ENCODE results near the gene RPH3AL.
A peak's percentile ranks its signal among the peaks of the same experiment; 100 is the strongest.
"Not testable (repeated sequence)": the region's sequence is repeated elsewhere in the genome, so short reads cannot be mapped to it uniquely, and the experiment has no call there.

Gene RPH3AL

DNA sequence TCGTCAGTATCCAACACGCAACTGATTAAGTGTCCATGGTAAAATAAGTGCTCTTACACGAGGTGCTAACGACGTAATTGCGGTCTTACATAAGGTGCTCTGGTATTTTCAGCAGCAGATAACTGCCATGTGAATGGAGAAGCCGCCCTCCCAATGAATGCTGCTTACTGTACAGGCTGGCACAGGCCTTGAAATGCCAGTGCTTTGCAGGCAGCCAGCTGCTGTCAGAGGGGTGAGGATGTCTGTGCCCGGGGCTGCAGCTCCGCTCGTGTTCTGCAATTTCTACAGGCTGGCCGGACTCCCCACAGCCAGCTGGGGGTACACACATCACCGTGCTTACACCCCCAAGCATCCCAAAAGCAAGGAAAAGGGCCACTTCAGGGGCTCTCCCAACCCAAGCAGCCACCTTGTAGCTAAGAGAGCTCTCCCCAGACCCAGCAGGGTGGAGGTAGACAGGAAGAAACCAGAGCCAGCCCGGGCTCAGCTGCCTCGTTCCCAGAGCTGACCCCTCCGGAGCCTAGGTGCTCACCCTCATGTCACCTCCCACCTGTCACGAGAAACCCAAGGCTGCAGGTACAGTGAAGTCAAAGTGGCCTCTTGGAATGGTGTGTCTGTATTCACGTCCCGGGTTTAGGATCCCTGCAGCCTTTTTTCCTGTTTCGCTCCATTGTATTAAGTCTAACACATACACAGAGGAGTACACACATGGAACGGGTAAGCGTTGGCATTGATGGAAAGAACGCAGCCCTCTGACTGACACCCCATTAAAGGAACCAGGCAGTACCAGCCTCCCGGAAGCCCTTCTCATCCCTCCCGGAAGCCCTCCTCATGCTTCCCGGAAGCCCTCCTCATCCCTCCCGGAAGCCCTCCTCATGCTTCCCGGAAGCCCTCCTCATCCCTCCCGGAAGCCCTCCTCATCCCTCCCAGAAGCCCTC lies 27.2 kb upstream of the RPH3AL start:
- DNase-seq (ENCODE audit: low read depth): no peak

DNA sequence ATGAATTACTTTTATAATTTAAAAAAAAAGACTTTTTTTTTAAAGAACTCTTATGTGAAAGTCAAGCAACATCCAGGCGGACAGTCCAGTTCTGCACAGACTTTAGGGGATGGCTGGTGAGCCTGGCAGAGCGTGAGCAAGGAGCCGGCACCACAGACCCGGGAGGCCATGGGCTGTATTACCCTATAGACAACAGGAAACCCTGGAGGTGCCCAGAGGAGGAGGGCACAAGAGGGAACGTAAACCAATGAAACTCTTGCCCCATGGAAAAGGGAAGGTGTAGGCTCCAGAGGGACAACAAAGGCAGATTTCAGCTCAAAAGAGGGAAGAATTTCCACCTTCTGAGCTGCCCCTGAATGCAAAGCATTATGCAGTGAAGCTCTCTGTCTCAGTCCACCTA lies 25.5 kb upstream of the RPH3AL start:
- no peak for DNase-seq (ENCODE audit: low read depth)

DNA sequence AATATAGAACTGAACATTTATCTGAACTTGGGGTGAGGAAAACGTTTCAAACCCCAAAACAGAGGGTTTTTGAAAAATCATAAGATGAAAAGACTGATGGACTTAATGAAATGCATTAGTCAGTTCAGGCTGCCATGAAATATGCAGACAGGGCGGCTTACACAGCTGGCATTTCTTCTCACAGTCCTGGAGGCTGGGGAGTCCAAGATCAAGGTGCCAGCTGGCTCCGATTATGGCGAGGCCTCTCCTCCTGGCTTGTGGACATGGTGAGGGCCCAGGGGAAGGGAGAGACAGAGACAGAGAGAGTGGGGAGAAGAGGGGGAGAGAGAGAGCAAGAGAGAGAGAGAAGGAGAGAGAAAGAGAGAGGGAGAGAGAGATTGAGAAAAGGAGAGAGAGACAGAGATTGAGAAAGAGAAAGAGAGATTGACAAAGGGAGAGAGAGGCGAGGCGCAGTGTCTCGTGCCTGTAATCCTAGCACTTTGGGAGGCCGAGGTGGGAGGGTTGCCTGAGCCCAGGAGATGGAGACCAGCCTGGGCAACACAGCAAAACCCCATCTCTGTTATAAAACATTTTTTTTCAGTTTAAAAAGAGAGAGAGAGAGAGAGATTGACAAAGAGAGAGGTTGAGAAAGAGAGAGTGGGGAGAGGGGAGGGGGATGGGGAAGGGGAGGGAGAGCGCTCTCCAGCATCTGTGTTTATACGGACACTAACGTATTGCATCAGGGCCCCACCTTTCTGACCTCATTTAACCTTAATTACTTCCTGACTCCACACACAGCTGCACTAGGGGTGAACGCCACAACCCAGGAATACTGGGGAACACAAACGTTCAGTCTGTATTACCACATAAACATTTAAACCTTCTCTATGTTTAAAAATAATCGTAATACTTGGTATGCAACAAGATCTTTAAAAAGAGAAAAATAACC lies 24.6 kb upstream of the RPH3AL start:
- DNase-seq (ENCODE audit: low read depth): peak; percentile 20

DNA sequence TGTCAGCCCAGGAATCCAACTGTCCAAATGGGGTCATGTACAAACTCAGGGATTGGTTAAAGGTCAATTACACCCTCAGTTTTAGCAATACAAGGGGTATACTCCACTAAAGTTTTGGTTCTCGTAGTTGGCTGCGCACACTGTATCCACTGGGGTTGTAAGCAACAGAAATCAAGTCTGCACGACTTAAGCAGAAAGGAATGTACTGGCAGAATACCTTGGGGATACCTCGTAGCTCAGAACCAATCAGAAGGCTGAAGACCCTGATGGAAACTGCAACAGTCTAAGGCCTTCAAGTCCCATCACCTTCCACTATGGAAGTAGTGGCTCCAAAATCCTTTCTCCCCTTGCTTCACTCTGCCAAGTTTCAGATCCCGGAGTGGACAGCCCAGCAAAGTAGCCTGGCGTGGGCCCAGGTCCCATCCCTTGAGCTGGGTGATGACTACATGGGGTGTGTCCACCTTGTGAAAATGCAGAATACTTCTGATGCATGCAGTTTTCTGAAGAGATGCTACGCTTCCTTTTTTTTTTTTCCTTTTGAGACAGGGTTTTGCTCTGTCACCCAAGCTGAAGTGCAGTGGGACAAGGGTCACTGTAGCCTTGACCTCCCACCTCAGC lies 21.1 kb upstream of the RPH3AL start:
- DNase-seq (ENCODE audit: low read depth): no peak

DNA sequence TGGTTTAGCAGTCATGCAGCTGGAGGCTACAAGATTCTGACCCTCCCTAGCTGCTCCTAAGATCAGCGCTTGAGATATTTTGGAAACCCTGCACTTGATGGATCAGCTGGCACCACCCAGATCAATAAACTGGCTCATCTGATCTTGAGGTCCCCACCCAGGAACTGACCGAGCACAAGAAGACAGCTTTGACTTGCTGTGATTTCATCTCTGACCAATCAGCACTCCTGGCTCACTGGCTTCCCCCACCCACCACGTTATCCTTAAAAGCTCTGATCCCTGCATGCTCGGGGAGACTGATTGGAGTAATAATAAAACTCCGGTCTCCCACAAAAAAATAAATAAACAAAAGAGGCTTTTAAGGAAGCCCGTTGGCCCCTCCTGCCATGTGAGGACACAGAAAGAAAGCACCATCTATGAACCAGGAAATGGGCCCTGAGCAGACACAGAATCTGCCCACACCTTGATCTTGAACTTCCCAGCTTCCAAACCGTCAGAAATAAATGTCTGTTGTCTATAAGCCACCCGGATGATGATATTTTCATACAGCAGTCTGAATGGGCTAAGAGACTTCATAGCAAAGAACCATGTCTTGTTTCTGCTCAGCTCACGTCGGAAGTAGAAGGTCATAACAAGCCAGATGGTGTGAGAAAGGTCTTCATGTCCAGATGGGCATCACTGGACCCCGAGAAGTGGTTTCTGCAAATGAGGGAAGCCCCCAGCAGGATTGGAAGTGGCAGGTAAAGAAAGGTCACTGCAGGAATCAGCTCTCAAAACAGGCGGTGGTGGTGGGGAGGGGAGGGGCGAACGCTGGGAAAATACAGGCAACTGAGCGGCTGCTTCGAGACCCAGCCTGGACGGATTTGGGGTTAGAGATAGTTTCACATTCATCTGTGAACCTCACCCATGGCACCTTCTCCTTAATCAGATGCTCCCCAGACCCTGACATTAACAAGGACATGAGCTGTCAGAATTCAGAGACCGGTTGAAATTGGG lies 19.8 kb upstream of the RPH3AL start:
- no peak for DNase-seq (ENCODE audit: low read depth)

DNA sequence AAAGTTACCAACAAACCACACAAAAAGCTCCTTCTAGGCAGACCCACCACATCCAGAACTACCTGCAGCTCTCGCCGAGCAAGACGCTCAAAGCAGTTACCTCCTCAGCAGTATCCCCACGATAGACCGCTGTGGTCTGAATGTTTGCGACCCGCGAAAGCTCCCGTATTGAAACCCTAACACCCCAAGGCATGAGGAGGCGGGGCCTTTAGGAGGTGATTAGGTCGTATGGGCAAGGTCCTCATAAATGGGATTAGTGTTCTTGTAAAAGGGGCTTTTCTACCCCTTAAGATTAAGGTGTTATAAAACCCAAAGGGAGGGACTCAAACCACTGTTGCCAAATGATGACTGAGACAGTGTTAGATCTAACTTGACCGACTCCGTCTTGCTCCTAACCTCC lies 19.0 kb upstream of the RPH3AL start:
- no peak for DNase-seq (ENCODE audit: low read depth)

DNA sequence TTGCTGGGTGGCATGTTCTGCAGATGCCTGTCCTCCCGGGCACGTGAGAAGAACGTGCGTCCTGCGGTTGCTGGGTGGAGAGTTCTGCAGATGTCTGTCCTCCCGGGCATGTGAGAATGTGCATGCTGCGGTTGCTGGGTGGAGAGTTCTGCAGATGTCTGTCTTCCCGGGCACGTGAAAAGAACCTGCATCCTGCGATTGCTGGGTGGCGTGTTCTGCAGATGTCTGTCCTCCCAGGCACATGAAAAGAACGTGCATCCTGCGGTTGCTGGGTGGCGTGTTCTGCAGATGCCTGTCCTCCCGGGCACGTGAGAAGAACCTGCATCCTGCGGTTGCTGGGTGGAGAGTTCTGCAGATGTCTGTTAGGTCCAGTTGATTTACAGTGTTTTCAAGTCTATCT lies 15.0 kb upstream of the RPH3AL start:
- not testable (repeated sequence) for DNase-seq (ENCODE audit: low read depth)

DNA sequence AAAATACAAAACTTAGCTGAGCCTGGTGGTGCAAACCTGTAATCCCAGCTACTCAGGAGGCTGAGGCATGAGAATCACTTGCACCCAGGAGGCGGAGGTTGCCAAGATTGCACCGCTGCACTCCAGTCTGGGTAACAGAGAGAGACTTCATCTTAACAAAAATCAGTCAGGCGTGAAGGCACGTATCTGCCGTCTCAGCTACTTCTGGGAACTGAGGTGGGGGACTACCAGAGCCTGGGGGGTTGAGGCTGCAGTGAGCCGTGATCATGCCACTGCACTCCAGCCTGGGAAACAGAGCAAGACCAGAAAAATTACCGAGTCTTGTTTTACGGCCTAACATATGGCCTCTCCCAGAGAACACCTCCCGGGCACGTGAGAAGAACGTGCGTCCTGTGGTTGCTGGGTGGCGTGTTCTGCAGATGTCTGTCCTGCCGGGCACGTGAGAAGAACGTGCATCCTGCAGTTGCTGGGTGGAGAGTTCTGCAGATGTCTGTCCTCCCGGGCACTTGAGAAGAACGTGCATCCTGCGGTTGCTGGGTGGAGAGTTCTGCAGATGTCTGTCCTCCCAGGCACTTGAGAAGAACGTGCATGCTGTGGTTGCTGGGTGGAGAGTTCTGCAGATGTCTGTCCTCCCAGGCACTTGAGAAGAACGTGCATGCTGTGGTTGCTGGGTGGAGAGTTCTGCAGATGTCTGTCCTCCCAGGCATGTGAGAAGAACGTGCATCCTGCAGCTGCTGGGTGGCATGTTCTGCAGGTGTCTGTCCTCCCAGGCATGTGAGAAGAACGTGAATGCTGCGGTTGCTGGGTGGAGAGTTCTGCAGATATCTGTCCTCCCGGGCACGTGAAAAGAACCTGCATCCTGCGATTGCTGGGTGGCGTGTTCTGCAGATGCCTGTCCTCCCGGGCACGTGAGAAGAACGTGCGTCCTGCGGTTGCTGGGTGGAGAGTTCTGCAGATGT lies 14.3 kb upstream of the RPH3AL start:
- not testable (repeated sequence) for DNase-seq (ENCODE audit: low read depth)

DNA sequence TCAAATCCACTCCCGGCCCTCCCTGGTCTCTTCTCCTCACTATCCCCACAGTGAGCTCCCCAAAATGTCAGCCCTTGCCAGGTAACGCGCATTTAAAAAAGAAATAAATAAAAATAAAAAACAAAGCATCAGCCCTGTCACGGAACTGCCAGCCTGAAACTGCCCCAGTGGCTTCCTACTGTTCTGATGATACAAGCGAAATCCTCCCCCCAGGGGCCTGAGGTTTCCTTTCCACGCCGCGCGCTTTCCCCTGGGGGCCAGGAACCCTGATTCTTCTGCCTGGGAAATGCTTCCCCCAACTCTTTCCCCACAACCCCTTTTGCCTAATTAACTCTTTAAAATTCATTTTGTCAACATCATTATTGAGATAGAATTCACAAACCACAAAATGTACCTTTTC lies 12.2 kb upstream of the RPH3AL start:
- no peak for DNase-seq (ENCODE audit: low read depth)

DNA sequence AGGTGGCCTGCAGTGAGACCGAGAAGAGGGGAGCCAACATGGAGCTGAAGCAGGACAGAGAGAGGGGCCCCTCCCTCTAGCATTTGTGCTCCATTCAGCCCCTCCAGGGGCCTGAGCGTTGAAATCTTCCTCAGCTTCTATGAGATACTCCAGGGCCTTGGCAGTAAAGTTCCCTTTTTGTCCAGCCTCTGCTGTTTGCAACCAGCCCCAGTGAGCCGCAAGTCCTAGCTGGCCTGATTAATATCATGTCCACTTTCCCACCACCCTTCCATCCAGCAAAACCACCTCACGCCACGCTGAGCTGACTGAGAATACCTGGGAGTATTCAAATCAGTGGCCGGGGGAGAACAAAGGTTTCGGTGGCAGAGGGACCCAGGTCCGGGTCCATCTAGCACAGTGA lies 11.7 kb upstream of the RPH3AL start:
- no peak for DNase-seq (ENCODE audit: low read depth)

DNA sequence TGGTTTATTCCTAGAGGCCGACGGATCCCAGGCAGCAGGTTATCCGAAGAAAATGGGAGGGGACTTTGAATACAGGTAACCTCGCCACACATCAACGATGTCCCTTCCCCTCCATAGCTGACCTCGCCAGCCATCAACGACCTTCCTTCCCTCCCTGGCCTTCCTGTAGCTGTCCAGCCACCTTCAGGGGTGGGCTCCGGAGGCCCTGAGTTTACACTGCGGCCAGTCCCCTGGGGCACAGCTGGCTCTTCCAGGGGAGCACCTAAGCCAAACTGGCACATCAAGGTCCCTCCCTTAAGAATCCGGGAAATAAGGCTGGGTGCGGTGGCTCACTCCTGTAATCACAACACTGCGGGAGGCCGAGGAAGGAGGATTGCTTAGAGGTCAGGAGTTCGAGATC lies 10.1 kb upstream of the RPH3AL start:
- DNase-seq (ENCODE audit: low read depth): no peak

DNA sequence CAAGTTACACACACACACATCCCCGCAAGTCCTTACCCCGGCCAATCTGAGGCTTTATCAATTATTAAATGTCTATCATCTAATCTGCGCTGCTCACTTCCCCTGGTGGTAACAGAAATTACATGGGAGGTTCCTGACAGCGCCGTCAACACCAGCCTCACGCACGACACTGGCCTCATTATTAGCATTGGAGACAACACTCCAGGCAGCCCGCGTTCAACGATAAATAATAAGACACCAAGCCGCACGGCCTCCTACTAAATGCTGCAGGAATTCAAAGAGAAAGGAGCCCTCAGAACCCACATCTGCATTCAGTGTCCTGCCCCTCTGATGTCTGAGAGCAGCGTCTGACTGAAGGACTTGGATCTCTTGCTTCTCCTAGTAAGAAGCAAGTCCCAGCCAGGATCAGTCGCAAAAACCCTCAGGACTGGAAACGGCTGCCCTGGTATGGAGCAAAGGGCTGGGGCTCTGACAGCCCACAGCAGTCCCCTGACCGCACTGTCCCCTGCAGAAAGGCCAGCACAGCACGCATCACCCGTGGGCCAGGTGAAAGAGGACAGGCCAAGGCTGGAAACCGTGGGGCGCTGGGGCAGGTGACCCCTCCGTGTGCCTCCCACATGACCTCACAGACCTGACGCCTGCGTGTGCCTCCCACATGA lies 7.6 kb upstream of the RPH3AL start:
- no peak for DNase-seq (ENCODE audit: low read depth)

DNA sequence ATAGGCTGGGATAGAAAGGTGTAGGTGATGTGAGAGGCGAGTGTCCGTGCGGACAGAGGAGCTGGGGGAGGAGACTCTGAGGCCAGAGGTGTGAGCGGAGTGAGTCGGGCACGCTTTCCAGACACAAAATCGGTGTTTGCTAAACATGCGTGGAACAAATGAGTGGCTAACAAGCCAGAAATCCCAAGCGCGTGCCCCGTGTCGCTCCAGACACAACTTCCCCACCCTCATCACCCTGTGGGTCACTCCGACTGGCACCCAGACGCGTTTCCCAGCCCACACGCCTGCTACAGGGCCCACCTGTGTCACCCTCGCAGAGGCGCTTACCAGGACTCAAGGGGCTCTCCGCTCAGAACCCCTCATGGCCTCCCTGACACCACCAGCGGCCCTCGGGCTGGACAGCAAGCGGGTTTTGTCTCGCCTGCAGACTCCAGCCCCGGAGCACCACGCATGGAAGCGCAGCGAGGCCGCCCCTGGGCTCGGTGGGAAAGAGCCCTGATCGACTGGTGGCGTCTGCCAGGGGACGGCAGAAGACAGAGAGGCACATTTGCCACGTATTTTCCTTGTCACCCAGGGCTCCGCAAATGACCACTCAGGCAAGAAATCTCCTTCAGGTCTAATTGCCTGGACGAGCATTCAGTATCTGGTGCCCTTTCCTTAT lies 6.0 kb upstream of the RPH3AL start:
- DNase-seq (ENCODE audit: low read depth): no peak

DNA sequence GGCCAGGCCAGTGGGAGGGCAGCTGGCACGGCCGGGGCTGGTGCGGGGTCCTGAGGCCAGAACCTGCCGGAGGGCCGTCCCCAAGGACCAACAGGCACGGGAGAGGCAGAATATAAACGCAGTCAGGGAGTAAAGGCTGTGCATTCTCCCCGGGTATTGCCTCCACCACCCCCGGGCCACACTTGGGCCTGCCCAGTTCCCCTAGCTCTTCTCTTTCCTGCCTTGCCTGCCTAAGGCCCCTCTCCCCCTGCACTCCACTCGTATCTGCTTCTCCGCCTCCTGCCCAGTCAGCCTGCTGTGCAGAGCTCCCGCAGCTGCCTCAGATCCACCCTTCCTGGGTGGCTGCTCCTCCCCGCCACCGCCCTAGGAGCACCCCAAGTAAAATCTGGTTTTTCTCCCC lies 5.0 kb upstream of the RPH3AL start:
- no peak for DNase-seq (ENCODE audit: low read depth)

DNA sequence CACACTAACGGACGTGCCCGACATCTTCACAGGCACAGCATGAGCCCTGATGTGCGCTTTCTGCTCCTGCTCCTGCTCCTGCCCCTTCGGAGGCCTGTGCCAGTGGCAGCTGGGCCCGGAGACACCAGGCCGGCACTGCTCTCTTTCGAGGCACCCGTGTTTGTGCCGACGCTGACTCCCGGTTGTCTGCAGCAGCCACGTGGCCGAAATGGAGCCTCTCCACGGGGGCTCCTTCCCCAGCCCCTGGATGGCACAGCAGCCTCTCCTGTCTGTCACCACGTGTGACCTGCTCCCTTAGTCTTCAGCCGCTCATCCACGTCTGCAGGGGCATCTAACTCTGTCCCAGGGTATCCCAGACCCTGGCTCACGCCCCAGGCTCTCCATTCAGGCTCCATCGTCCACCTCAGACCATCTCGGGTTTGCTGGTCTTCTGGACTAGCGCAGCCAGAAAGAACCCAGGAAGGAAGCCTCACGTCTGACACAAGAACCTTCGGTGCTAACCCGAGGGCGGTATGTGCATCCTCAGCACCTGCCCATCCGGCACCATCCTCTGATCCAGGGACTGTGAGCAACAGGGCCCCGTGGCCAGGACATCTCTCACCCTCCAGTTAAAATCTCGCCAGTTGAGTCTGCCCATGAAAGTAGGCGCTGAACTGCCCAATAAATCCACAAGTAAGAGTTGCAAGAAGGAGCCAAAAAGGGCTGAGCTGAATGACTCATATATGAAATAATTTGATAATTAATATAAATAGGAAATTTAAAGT lies 4.2 kb upstream of the RPH3AL start:
- no peak for DNase-seq (ENCODE audit: low read depth)

DNA sequence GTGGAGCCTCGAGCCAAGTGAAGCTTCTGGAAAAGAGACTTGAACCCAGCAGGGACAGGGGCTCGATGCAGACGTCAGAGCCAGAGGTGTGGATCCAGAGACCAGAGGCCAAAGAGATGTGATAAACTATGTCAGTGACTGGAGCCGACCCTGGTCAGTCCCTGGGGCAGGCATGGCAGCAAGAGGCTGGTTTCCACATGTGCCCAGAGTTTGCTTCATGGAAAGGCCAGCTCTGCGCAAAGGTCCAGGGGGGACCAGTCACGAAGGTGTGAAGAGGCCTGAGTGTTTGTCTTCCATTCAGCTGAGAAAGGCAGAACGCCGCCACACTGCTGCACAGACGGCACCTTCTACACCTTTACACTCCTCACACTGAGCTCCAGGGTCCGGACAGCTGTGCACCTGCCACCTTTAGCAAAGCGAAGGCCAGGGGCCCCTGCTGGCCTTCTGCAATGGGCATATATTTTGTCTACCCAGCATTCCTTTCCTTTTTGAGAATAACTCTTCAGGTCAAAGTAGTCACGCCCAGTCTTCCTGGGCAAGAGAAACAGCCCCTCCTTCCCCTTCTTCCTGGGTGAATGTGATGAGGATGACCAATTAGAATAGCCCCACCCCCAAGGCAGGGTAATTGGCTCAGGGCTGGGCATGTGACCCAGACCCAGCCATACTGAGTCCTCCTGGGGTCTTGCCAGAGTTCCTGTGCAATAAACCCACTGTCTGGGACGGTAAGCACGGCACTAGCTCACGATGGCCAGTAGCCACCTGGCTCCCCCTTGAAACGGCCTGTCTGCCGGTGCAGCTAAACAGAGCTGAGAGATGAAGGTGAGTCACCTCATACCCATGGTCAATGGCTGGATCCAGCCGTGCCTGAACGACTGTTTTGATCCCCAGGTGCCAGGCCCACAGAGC lies 2.3 kb upstream of the RPH3AL start:
- DNase-seq (ENCODE audit: low read depth): no peak

DNA sequence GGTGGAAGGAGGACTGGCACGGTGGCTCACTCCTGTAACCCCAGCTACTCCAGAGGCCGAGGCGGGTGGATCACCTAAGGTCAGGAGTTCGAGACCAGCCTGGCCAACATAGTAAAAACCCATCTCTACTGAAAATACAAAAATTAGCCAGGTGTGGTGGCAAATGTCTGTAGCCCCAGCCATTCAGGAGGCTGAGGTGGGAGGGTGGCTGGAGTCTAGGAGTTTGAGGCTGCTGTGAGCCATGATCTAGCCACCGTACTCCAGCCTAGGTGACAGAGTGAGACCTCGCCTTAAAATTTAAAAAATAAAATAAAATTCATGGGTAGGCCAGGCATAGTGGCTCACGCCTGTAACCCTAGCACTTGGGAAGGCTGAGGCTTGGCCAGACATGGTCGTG lies 1.2 kb upstream of the RPH3AL start:
- no peak for DNase-seq (ENCODE audit: low read depth)

Data from amniotic epithelial cell (primary cell).